Endothelial cell of umbilical vein (primary cell): ENCODE results near the gene CIAO1.

Experiments used
- CTCF ChIP-seq, 2 donors: IDR thresholded peaks; 1 replicate in 1 of 2; 2 replicates in 1 of 2; pipeline ENCODE4 v1.5.1; 2011; ENCODE audit warnings: low read length in 2 of 2, mild to moderate bottlenecking in 2 of 2, moderate library complexity in 2 of 2, control low read depth in 1 of 2, inconsistent platforms in 1 of 2, low read depth in 1 of 2; ENCODE audit not compliant: insufficient read depth in 1 of 2; ENCODE audit errors: extremely low read depth in 1 of 2
- EZH2 ChIP-seq: IDR thresholded peaks from 2 replicates; pipeline ENCODE4 v1.6.1; 2012; ENCODE audit warnings: borderline replicate concordance, low read depth, mild to moderate bottlenecking, moderate library complexity, low read length, inconsistent platforms; ENCODE audit not compliant: severe bottlenecking

GRCh38 chr2:96252526-96252925 is 13.5 kb upstream of the CIAO1 start:
- TF ChIP-seq CTCF (IDR thresholded peaks at IDR 0.05; ENCODE audit: extremely low read depth in 1 of 2, insufficient read depth in 1 of 2, low read depth in 1 of 2, low read length in 2 of 2) (no peak), EZH2 (no peak)
